Measurements from ENCODE around the gene KCNN3.
"Not testable (repeated sequence)": the region's sequence is repeated elsewhere in the genome, so short reads cannot be mapped to it uniquely, and the experiment has no call there.

GRCh38 chr1:154670310-154671270 lies 199.5 kb downstream of the KCNN3 start:
- TF ChIP-seq CTCF (IDR thresholded peaks at IDR 0.05); ZFX (IDR thresholded peaks at IDR 0.05; ENCODE audit: borderline replicate concordance): not testable (repeated sequence)
